GM23338 (cell line): ENCODE data around the gene PSD.

Experiments used
- EZH2 ChIP-seq: fragments of 200-600 bp; sonication (generic); IDR thresholded peaks from one replicate; pipeline ENCODE4 v1.8.0; 2017; ENCODE audit warnings: antibody characterized with exemption, mild to moderate bottlenecking, low read depth; ENCODE audit not compliant: unreplicated experiment
- EZH2phosphoT487 ChIP-seq: fragments of 200-600 bp; sonication (generic); IDR thresholded peaks from one replicate; pipeline ENCODE4 v1.8.1; 2018; ENCODE audit warnings: antibody characterized with exemption; ENCODE audit not compliant: unreplicated experiment
- JUNB ChIP-seq: IDR thresholded peaks from one replicate; pipeline ENCODE4 v1.6.1; 2016; ENCODE audit warnings: antibody characterized with exemption; ENCODE audit not compliant: unreplicated experiment
- NANOG ChIP-seq: IDR thresholded peaks from 2 replicates; pipeline ENCODE4 v1.6.1; 2016; ENCODE audit warnings: antibody characterized with exemption, borderline replicate concordance
- POLR2AphosphoS5 ChIP-seq: IDR thresholded peaks from 2 replicates; pipeline ENCODE4 v1.6.1; 2016; ENCODE audit warnings: antibody characterized with exemption, low read depth
- TF ChIP-seq, protein P1 (sequence below), 2 experiments: fragments of 200-600 bp in 1 of 2; sonication (generic) in 1 of 2; conservative IDR thresholded peaks; 2 replicates each; pipeline versions ENCODE4 v1.5.1 to v1.6.1; 2016 to 2017; ENCODE audit warnings: antibody characterized with exemption in 2 of 2, low read depth in 2 of 2, mild to moderate bottlenecking in 2 of 2, moderate library complexity in 1 of 2
- TF ChIP-seq, protein P2 (sequence below): IDR thresholded peaks from one replicate; pipeline ENCODE4 v1.6.1; 2018; ENCODE audit warnings: antibody characterized with exemption; ENCODE audit not compliant: unreplicated experiment

DNA sequence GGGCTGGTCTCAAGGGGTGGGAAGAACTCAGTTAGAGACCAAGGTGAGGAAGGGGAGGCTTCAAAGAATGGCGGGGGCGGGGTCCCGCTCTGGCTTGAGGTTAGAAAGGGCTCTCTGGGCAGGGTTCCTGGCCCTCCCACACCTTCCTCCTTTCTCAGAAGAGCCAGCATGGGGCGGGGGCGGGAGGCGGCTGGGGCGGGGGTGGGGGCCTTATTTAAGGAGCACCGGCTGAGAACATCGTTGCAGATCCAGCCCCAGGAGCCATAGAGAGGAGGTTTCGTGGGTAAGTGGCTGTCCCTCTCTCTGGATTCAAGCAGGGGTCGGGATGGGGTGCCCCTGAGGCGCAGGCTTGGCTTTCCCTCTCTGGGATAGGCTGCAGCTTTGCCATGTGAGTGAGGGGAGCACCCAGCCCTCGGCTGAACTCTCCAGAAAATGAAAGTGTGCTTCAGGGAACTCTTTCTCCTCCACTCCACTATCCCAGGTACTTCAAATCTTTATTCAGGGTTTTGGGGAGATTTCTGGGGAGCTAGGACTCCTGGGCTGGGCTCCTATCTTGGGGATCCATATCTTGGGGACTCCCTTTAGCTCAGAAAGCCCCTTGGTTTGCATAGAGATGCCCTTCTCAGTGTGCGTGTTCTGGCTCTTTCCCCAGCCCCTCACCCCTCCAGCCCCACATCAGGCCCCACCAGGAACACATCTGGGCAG is 17.1 kb upstream of the PSD start:
- TF ChIP-seq, protein P1, sequence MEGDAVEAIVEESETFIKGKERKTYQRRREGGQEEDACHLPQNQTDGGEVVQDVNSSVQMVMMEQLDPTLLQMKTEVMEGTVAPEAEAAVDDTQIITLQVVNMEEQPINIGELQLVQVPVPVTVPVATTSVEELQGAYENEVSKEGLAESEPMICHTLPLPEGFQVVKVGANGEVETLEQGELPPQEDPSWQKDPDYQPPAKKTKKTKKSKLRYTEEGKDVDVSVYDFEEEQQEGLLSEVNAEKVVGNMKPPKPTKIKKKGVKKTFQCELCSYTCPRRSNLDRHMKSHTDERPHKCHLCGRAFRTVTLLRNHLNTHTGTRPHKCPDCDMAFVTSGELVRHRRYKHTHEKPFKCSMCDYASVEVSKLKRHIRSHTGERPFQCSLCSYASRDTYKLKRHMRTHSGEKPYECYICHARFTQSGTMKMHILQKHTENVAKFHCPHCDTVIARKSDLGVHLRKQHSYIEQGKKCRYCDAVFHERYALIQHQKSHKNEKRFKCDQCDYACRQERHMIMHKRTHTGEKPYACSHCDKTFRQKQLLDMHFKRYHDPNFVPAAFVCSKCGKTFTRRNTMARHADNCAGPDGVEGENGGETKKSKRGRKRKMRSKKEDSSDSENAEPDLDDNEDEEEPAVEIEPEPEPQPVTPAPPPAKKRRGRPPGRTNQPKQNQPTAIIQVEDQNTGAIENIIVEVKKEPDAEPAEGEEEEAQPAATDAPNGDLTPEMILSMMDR (conservative IDR thresholded peaks at IDR 0.05; ENCODE audit: low read depth in 2 of 2) = no peak
- TF ChIP-seq, protein P2, sequence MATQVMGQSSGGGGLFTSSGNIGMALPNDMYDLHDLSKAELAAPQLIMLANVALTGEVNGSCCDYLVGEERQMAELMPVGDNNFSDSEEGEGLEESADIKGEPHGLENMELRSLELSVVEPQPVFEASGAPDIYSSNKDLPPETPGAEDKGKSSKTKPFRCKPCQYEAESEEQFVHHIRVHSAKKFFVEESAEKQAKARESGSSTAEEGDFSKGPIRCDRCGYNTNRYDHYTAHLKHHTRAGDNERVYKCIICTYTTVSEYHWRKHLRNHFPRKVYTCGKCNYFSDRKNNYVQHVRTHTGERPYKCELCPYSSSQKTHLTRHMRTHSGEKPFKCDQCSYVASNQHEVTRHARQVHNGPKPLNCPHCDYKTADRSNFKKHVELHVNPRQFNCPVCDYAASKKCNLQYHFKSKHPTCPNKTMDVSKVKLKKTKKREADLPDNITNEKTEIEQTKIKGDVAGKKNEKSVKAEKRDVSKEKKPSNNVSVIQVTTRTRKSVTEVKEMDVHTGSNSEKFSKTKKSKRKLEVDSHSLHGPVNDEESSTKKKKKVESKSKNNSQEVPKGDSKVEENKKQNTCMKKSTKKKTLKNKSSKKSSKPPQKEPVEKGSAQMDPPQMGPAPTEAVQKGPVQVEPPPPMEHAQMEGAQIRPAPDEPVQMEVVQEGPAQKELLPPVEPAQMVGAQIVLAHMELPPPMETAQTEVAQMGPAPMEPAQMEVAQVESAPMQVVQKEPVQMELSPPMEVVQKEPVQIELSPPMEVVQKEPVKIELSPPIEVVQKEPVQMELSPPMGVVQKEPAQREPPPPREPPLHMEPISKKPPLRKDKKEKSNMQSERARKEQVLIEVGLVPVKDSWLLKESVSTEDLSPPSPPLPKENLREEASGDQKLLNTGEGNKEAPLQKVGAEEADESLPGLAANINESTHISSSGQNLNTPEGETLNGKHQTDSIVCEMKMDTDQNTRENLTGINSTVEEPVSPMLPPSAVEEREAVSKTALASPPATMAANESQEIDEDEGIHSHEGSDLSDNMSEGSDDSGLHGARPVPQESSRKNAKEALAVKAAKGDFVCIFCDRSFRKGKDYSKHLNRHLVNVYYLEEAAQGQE = no peak
- TF ChIP-seq POLR2AphosphoS5 = no peak
- TF ChIP-seq EZH2 = no peak
- no peak for TF ChIP-seq JUNB
- no peak for TF ChIP-seq EZH2phosphoT487
- no peak for TF ChIP-seq NANOG
